ENCODE data around the gene NFASC.

DNA sequence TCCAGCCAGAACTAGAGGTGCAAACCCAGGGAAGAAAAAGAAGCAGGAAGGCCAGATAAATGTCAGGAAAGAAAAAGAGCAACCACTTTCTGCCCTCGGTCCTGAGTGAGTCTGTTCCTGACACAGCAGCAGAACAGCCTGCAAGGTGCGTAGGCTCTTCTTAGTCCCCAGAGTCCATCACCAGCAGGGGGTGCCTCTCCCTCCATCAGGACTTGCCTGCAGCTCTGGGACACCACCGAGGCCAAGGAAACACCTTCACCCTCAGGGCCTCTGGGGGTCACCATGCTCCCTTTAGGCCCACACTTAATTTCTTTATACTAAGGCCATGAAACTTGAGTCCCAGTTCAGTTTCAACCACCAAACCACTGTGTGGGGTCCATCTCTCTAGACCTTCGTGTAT, 43.7 kb upstream of the NFASC start:
- TF ChIP-seq, protein P1, sequence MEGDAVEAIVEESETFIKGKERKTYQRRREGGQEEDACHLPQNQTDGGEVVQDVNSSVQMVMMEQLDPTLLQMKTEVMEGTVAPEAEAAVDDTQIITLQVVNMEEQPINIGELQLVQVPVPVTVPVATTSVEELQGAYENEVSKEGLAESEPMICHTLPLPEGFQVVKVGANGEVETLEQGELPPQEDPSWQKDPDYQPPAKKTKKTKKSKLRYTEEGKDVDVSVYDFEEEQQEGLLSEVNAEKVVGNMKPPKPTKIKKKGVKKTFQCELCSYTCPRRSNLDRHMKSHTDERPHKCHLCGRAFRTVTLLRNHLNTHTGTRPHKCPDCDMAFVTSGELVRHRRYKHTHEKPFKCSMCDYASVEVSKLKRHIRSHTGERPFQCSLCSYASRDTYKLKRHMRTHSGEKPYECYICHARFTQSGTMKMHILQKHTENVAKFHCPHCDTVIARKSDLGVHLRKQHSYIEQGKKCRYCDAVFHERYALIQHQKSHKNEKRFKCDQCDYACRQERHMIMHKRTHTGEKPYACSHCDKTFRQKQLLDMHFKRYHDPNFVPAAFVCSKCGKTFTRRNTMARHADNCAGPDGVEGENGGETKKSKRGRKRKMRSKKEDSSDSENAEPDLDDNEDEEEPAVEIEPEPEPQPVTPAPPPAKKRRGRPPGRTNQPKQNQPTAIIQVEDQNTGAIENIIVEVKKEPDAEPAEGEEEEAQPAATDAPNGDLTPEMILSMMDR (IDR thresholded peaks at IDR 0.05): no peak
- no peak for TF ChIP-seq POLR2A (IDR thresholded peaks at IDR 0.05)

Data from testis (tissue), 2 donors.